ENCODE data around the gene PPP1R2C.

Gene PPP1R2C

DNA sequence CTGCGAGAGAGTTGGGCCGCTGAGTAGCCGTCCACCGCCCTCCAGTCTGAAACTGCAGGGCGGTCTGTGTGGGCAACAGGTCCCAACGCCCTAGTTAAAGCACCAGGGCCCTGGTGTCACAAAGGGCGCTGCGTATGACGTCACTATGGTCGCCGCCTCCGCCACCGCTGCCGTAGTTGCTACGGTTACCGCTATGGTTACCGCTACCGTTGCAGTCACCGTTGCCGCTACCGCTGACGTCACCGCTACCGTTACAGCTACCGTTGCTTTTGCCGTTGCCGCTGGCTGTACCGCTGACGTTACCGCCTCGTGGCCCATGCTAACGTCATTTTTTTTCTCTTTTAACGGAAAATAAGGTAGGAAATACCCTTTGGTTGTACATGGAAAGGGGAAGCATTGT is at the start of gene PPP1R2C:
PPP1R2C (minus strand) TSS at position 68 of the 400 bp plus-strand sequence. CDS start 84 bp downstream, outside the sequence.
- no peak for DNase-seq (ENCODE audit: low spot score)

DNA sequence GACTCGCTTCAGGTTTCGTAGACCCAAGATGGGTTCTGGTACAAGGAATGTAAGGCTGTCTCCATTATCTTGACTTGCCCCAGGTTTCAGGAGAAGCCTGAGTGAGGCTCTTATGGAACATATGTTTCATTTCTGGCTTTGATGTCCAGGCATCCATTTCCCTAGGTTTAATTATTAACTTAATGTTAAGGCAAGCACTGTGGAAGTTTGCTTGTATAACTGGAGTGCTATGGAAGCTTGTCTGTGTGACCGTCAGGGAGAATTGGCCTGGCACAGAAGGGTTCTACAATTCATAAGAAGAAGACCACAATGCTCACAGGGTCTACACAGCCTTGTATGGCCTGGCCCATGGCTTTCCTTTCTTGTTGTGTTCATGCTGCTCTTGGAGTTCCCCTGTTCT is 47.2 kb upstream of the PPP1R2C start:
- no peak for DNase-seq (ENCODE audit: low spot score)

DNA sequence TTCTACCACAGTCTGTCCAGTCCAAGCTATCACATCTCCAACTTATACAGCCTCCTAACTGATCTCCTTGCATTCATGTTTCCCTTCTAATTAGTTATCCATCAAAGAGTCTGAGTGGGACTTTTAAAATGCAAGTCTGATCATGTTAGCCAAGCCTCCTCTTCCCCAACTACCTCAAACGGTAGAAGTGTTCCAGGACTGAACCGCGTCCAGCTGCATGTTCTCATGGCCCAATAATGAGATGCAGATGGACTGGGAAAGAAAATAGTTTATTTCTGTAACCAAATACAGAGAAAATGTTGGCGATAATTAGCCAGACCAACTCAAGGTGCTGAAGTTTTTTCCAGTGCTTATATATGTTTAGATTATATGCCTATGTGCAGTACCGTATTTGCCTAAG is 46.6 kb upstream of the PPP1R2C start:
- DNase-seq (ENCODE audit: low spot score), result no peak

DNA sequence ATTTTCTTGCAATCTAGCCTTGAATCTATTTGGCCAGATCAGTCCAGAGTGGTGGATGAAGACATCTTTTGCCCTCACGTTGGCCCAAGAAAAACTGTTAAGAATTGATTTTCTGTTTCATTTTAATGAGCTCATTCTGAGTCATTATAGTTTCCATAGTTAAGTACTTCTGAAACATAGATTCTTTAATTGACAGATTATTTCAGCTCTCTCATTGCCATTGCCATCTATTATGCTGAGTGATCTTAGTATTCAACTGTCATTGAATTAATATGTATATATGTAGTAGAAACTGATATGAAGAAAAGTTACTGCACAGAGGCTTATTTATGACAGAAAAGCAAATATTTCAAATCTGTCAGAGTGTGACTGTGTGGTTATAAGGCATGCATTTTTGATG is 45.5 kb upstream of the PPP1R2C start:
- no peak for DNase-seq (ENCODE audit: low spot score)

DNA sequence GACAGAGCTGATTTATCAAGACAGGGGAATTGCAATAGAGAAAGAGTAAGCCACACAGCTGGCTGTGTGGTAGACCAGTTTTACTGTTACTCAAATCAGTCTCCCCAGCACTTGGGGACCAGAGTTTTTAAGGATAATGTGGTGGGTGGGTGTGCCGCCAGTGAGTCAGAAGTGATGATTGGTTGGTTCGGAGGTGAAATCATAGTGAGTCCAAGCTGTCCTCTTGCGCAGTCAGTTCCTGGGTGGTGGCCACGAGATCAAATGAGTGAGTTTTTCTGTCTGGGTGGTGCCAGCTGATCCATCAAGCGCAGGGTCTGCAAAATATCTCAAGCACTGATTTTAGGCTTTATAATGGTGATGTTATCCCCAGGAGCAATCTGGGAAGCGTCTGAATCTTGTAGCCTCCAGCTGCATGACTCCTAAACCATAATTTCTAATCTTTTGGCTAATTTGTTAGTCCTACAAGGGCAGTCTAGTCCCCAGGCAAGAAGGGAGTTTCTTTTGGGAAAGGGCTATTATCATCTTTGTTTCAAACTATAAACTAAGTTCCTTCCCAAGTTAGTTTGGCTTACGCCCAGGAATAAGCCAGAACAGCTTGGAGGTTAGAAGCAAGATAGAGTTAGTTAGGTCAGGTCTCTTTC is 44.0 kb upstream of the PPP1R2C start:
- no peak for DNase-seq (ENCODE audit: low spot score)

DNA sequence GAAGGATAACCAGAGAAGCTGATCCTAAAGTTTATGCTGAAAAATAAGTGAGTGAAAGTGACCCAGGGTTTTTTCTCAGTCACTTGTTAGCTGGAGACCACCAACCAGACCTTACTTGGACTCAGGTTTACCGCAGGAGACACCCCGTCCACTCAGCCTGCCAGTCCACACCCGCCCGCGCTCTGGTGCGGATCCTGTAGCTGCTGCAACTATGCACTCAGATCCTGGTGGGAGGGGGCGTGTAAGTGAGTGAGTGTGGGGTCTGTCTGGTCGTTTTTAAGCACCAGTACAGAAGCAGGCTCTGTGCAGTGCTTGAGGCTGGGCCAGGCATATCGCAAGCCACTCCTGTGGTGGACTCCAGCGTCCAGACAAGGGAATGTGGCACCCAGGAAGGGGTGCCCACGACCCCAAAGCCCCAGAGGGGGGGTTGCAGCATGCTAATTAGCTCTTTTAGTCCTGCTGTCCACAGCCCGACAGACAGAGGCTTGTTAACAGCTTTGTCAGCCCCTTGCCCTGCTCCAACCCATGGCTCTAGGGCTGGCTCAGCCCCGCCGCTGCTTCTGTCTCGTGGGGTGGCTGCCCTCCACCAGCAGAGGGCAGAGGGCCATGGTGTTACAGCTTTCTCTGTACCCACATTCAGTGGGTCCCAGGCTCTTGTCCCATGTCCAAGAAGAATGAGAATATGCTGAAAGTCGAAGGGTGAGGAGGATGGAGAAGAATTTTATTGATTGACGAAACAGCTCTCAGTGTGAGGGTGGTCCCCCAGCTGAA is 40.4 kb upstream of the PPP1R2C start:
- no peak for DNase-seq (ENCODE audit: low spot score)

DNA sequence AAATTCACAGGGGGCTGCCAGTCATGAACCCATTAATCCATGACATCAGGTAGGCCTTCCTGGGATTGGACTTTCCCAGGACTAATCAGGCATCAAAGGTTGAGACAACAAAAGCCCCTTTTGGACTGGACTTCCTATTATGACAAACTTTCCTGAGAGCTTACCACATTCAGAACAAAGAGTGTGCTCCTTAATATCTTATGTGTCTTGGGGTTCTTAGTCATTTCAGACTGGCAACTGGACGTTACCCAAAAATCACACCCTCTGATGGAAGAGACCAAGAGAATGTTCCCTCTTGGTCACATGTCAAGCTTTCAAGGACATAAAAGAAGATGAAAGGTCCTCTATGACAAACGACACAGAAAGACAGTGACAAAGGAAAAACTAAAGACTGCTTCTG is 31.6 kb upstream of the PPP1R2C start:
- no peak for DNase-seq (ENCODE audit: low spot score)

DNA sequence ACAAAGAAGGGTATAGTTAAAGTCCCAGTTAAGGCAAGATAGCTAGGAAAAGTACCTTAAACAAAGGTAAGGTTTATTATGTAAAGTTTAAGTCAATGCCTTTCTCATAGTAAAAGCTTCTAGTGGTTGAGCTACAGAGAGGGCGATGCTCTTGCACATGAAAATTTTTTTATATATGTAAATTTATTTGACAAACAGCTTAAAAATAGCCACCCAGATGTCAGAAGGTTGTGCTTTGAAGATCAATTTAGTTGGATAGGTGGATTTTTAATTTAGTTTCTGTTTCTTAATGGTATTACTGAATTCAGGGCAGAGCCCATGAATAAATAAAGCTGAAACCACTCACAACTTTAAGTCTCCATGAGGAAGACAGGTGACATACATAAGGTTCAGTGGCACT is 29.4 kb upstream of the PPP1R2C start:
- DNase-seq (ENCODE audit: low spot score), result no peak

DNA sequence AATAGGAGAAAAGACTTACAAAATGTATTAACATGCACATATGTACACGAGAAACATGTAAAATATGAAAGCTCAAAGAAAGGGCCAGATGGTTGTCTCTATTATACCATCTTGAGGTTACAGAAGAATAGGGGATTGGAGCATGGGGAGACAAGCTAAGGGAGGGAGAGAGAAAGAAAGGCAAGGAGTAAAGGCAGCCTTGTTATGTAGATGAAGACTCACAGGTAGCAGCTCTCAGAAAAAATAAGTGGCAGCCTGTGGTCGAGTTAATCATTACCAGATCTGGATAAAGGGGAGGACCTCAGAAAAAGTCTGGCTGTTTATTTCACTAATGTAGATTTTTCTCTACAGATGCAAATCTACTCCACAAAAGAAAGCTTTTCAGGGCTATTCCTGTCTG is 26.6 kb upstream of the PPP1R2C start:
- peak; percentile 30 for DNase-seq (ENCODE audit: low spot score)

DNA sequence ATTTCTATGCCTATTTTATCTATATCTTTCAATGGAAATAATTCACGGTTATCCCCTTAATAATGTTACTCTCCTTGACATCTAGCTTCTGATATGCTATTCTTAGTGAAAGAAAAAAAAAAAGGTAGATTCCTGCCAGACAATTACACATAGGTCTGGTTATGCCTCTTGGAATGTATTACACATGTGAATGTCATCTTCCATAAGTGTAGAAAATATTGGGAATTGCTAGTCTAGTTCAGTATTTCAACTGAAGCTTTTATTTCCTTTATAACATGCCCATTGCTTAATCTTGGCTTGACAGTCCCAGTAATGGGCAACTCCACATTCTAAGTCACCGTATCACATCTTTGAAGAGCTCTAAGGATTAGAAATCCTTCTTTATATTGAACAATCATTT is 25.4 kb upstream of the PPP1R2C start:
- no peak for DNase-seq (ENCODE audit: low spot score)

DNA sequence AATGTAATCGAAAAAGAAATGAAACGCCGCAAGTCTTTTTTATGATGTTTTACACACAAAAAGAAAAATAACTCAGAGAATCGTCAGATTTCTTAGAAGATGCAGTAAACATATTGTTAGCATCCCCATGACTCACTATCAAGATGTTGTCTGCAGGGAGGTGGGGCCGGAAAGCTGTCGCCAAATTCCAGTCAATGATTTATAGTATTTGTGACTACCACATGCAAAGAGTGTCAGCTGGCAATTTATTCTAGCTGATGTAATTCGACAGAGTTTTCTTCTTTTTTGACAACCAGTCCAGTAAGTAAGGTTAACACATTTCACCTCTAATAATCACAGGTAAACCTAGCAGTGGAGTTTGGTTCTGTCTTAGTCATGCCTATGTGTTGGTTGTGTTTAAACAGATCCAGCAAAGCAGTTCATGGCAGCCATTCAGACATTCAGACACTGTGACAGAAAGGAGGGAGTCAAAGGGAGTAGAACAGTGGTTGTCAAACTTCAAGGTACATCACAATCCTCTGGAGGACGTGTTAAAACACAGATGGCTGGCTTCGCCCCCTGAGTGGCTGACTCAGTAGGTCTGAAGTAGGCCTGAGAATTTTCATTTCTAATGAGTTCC is 19.8 kb upstream of the PPP1R2C start:
- DNase-seq (ENCODE audit: low spot score), result no peak

DNA sequence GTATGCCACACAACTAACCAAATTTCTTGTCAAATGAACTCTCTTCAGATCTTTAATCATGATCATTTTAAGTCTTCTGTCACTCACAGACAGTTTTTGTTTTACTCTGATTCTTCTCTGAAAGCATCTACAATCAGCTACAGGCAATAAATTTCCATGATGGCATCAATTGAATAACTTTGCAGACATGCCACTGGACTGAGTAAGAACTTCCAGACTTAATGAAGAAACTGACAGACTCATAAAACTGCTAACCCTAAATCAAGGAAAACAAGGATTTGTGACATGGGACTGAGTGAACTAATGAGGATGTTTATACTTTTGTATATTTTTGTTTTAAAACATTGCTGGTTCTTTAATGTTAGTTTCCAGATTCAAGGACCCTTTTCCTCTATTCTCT is 5.5 kb upstream of the PPP1R2C start:
- DNase-seq (ENCODE audit: low spot score), result no peak

DNA sequence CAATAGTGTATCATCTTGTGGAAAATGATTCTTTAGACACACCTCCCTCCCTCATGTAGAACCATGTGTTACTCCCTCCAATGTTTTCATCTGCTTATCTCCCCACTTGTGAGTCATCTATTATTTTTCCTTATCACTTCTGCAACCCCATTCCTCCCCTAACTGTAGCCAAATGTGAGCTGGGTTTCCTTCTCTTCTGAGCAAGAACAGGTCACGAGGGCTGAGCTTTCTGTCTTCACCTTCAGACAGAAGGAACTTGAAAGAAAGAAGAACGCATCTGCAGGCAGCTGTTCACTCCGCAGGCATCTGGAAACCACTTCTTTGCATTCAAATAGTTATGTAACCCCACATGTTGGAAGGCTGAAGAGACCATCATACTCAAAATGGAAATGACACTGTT is 1.8 kb downstream of the PPP1R2C start:
- DNase-seq (ENCODE audit: low spot score), result no peak

DNA sequence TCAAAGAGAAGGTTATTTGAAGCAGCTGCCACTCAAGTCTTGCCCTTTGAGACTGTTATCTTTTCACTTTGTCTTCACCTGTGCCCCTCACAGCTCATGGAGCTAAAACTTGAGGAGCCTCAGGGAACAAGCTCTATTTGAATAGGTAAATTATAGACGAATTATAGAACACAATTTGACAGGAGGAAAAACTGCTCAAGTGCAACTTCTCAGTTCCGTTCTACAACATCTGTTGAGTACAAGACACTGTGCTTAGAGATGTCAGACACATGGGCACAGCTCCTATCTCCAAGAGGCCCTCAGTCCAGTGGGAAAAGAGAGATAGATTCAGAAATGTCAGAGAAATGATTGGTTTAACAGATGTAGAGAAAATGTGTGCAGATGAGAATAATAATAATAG is 5.1 kb downstream of the PPP1R2C start:
- DNase-seq (ENCODE audit: low spot score), result no peak

DNA sequence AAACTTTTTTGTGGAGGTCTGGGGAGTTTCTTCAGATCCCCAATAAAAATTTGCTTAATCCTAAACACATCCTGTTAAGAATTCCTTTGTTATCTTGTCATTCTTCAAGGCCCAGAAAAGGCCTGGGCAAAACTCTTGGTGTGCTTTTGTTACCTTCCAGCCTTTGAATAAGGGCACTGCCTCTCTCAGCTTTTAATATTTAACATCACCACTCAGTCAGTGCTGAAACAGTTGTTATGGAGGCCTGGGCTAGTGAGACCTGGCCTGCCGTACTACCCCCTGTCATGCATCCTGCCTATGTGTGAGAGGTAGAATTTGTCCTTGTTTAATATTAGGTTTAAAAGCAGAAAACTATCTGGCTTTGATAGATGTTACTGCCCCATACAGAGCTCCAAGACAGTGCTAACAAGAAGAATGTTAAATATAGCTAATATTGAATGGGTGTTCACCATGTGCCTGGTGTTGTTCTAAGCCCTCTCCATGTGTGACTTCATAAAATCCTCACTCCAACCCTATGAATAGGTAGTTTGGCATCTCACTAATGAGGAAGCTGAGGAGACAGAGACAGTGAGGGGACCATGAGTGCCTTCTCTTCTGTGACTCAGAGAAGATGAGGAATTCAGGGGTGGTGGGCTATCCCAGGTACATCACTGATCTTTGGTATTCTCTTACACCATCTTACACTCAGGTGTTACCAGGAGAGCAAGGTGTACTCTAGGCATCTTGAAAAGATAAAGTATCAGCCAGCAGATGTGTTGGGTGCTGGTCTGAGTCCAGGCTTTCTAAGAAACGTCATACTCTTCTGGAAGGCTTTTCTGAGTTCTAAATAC is 6.2 kb downstream of the PPP1R2C start:
- no peak for DNase-seq (ENCODE audit: low spot score)

DNA sequence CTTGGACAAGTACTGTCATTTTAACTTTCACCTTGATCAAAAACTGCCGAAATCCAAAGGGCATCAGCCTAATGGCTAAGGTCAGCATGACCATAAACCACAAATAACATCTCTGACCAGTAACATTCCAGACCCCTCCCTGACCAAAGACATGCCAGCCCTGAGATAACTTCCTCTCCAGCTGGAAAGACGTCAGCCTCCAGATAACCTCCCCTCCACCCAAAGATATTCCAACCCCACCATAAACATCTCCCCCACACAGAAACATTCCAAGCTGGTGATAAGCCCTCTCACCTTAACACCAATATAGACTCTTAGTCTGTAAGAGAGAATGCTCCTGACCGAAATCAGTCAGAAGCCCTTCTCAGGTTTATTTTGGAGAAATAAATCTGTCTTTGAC is 7.4 kb downstream of the PPP1R2C start:
- no peak for DNase-seq (ENCODE audit: low spot score)

DNA sequence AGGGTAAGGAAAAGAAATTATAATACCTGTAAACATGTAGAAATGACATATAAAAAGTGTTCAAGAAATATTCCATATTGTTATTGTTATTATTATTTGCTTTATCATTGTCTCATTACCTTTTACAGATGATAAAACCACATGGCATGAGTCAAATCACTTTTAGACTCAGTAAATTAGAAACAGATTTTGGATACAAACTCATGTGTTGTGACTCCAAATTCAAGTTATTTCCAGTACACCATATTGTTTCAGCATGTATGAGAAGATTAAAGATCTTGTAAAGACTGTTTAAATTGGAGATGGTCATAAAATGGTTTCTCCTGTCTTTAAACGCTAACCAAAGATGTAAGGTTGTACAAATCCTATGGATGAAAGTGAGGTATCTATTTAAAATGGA is 18.1 kb downstream of the PPP1R2C start:
- DNase-seq (ENCODE audit: low spot score), result no peak

DNA sequence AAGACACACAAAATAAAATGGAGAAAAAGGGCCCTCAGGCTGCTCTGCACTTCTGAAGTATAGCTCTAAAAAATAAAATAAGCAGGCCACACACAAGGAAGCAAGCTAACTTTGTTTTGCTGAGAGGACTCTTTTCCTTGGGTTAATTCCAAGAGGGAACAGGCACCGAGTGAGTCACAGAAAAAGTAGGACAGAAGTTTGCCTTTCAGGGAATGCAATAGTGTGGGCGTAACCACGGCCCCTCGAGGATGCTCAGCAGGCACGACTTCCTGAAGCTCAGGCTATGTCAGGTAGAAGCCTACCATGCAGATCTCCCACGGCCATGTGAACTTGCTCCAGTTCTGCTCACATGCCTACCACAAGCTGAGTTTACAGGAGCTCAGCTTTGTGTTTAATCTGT is 22.1 kb downstream of the PPP1R2C start:
- DNase-seq (ENCODE audit: low spot score), result no peak

DNA sequence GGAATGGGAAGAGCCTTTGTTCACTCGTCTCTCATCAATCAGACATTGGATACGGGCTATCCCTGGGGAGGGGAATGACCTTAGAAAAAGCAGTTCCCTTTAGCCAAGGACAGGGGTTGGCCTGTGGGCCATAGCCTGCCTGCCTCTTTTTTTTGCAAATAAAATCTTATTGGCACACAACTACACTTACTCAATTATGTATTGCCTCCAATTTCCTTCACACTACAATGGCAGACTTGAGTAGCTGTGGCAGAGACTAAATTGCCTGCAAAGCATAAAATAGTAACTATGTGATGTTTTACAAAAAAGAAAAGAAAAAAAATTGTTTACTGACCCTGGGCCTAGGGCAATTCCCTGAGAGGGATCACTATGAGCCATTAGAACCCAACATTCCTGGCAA is 23.4 kb downstream of the PPP1R2C start:
- no peak for DNase-seq (ENCODE audit: low spot score)

DNA sequence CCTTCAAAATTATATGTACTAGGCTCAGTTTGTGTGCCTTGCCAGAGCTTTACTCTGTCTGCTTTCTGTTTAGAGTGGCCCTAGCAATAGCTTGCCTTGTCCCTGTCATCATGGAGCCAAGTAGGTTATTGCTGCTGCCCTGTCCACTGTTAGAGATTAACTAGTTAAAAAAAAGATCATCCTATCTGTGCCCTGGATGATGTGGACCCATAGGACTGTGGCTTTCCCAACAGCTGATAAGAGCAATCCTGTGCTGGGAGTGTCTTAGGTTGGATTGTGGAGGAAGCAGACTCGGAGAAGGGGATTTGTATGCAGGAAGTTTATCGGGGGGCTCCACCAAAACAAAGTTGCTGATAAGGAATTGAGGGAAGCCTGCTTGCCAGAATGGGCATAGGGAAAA is 23.8 kb downstream of the PPP1R2C start:
- DNase-seq (ENCODE audit: low spot score), result no peak

DNA sequence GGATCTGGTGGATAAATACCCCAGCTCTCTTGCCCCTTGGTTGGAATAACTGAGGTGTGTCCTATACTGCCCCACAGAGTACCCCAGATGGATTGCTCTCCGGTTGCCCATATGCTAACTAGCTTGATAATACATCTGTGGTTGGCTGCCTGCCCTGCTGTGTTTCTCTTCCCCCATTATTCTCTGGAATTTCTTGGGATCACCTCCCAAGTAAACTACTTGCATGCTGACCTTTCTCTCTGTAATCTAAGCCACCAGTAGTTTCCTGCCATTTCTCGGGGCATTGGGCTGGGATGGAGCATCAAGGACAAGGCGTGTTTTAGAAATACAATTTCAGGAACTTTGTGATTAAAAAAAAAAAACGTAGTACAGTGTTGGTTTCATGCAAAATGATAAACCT is 25.2 kb downstream of the PPP1R2C start:
- DNase-seq (ENCODE audit: low spot score), result peak; percentile 29

DNA sequence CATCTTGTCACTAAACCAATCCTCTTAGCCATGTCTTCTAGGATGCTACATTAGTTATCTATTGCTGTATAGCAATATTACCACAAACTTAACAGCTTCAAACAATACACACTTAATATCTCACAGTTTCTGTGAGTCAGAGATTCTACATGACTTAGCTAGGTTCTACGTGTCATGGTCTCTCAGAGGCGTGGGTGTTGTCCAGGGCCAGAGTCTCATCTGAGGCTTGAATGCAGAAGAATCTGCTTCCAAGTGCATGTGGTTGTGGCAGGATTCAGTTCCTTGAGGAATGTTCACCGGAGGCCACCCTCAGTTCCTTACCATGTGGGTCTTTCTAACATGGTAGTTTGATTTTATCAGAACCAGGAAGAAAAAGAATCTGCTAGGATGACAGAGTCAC is 26.4 kb downstream of the PPP1R2C start:
- no peak for DNase-seq (ENCODE audit: low spot score)

All from iPS-NIHi11 (cell line).